GM18505 (cell line): ENCODE data around the gene RAMAC.
"Not testable (repeated sequence)": the region's sequence is repeated elsewhere in the genome, so short reads cannot be mapped to it uniquely, and the experiment has no call there.

ENCODE experiments used
- ATAC-seq: cut with Tn5 transposase; IDR thresholded peaks from one replicate; pipeline ENCODE4 v1.9.1; 2021; ENCODE audit not compliant: unreplicated experiment
- POLR2A ChIP-seq: IDR thresholded peaks from 4 replicates; pipeline ENCODE4 v1.6.1; 2011; ENCODE audit warnings: borderline replicate concordance; ENCODE audit not compliant: insufficient read depth, insufficient read length; ENCODE audit errors: extremely low read depth

Gene RAMAC

DNA sequence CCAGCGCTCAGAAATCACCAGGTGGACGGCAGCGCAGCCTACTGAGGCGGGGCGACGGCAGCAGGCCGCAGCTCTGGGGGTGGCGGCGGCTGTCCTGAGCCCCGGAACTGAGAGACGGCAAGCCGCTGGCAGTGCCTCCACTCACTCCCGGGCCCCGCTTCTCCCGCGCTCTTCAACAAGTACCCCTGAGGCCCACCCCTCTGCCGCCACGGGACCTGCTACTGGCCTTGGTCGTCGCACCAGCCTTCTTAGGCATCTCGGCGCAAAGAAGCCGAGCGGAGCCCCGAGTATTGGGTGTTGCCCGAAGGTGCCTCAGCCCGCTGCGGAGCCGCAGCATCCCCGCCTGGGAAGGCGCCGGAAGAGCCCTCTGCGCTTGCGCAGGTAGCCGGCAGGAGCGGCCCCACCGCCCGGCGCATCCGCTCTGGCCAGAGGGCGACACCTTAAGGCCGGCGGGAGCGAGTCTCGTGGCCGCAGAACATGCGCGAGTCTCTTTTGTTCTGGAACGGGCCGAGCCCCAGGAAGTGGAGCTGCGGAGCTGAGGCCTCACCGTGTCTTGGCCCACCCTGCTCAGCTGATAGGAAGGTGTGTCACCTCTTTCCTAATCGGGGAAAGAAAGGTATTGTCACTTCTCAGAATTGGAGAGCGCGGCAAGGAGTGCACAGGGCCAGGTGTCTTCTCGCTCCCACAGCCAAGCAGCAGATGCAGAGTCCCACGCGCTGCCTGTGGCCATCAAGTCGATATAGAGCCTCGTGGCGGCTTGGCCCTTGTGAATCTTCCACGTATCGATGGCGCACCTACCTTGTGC, 25.5 kb downstream of the RAMAC start, which contains the start of gene C15orf40:
Gene C15orf40 (minus strand): TSS at position 369 of the 805 bp plus-strand sequence. CDS start 32 bp downstream, at position 337.
- peak; percentile 89 for TF ChIP-seq POLR2A
- ATAC-seq: peak; percentile 79

DNA sequence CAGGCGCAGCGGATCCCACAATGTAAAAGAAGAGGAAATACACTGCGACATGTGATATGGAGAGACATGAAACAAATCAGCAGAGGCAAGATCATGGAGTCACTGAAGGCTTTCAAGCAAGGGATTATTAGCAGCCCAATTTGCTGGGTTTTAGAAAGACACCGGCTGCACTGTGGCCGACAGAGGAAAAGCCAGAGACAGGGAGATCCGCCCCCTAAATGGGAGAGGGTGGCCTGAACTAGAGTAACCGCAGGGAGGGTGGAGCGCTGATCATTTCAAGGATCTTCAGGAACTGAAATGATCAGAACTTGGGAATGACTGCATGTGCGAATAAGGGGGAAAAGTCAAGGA, 26.0 kb downstream of the RAMAC start:
- no peak for ATAC-seq
- TF ChIP-seq POLR2A: no peak

DNA sequence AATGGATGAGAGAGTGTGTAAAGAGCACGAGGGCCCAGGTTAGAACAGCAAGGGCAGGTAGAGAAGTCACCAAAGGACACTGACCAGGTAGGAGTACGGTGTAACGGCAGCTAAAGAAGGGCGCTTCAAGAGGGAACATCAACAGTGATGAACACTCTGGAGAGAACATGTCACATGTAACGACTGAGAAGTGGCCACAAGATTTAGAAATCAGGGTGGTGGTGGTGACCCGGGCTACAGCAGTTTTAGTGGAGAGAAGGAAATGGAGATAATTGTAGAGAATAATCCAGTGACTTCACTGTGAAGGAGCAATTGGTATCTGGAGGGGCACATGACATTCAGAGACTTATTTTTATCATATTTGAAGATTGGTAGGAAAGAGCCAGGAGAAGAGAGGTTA, 26.6 kb downstream of the RAMAC start:
- TF ChIP-seq POLR2A: no peak
- no peak for ATAC-seq

DNA sequence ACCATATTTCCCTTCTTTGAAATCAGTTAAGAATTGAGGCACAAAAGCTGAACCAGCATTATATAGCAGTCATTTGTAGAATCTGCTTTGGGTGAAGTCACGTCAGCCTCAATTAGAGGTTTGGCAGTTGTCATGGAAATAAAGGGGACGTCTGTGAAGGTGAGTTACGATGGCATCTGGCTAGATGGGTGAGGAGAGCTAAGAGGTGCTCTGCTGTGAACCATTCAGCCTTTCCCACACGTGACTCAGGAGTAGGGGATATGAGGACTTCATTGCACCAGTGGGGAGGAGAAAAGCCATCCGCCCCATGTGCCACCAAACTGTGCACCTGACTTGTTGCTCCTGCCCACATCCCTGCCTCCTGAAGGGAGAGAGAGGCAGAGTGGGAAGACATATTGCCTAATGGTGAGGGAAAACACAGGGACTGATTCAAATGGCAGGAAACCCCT, 28.2 kb downstream of the RAMAC start:
- ATAC-seq: no peak

DNA sequence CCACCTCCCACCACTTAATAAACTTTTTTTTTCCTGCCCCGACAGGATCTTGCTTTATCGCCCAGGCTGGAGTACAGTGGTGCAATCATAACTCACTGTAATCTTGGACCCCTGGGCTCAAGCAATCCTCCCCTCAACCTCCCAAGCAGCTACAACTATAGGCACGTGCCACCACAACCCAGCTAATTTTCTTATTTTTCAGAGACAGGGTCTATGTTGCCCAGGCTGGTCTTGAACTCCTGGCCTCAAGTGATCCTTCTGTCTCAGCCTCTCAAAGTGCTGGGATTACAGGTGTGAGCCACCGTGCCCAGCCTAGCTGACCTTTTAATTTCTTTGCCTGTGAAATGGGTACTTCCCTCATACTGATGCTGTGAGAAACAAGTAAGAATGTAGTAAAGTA, 29.4 kb downstream of the RAMAC start:
- no peak for TF ChIP-seq POLR2A
- ATAC-seq: no peak

More for the DNA sequence above, 28.2 kb downstream of the RAMAC start:
- TF ChIP-seq POLR2A: no peak

DNA sequence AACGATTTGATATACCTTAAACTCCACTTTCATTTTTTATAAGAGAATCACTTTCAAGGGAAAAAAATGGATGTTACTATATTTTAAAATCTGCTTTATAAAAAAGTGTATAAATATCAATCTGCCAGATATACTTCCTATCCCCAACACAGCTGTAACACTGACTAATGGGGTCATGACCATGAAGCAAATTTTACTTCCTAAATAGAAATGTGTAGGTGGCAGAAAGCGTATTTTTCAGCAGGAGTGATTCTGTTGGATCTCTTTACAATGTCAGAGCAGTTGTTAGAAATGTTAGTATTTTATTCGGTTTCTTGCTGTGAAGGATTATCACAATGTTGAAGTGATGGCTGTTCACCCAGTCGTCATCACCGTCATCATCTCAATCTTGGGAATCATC, 30.9 kb downstream of the RAMAC start:
- no peak for TF ChIP-seq POLR2A
- no peak for ATAC-seq

DNA sequence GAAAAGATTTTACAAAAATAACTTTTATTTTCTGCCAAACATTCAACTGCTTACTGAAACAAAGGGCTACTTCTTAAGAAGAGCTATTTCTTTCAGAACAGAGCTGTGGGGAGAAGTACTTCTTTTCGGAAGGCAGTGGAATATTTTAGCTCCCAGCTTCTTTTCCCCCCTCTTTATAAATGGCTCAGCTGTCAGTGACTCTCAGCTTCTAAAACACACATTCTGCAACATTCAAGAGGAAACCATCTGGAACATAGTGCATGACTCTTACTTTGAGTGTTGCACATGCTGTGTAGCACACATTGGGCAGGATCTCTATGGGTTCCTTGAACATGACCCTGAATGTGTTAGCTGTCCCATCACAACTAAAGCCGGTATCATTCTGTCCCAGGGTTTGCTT, 32.4 kb downstream of the RAMAC start:
- no peak for TF ChIP-seq POLR2A
- no peak for ATAC-seq

DNA sequence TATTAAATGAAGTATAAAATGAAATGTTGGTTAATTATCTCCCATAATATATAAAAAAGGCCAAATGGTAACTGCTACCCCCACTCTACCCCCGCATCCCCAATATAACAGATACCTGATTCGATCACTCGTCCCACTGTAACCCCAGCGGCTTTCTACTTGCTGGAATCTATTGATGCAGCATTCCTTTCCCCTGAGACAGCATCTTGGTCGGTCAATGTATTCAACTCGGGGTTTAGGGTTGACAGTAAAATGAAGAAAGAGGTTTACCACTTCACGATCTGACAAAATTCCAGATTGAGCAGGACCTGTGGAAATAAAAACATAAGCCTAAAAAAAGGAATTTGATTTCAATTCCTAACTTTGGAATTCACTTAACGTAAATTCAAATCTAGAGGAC, 44.0 kb downstream of the RAMAC start:
- no peak for ATAC-seq
- no peak for TF ChIP-seq POLR2A

DNA sequence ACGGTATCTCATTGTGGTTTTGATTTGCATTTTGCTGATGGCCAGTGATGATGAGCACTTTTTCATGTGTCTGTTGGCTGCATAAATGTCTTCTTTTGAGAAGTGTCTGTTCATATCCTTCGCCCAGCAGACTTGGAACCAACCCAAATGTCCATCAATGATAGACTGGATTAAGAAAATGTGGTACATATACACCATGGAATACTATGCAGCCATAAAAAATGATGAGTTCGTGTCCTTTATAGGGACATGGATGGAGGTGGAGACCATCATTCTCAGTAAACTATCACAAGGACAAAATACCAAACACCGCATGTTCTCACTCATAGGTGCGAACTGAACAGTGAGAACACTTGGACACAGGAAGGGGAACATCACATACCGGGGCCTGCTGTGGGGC, 45.2 kb downstream of the RAMAC start:
- ATAC-seq: not testable (repeated sequence)

DNA sequence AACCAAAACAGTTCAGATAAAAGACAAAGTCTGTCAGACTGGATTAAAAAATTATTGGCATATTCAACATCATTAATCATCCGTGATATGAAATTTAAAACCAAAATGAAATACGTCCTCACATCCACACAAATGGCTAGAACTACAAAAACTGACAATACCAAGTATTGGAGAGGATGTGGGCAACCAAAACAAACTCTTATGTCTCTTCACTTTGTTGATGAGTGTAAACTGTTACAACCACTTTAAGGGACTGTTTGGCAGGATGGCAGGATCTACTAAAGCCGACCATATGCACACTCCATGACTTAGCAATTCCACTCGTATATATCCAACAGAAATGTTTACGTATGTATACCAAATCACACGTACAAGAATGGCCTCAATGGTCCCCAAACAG, 50.2 kb downstream of the RAMAC start:
- ATAC-seq: no peak
- no peak for TF ChIP-seq POLR2A

DNA sequence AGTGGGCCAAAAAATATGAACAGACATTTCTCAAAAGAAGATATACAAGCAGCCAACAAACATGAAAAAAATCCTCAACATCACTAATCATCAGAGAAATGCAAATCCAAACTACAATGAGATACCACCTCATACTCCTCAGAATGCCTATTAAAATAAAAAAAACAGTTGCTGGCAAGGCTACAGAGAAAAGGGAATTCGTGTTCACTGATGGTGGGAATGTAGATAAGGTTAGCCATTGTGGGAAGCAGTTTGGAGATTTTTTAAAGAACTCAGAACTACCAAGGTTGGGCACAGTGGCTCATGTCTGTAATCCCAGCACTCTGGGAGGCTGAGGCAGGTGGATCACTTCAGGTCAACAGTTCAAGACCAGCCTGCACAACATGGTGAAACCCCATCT, 53.2 kb downstream of the RAMAC start:
- ATAC-seq: no peak
- no peak for TF ChIP-seq POLR2A
